DND-41 (cell line): ENCODE data around the gene MARS1.
A peak's percentile ranks its signal among the peaks of the same experiment; 100 is the strongest.

Source experiments
- ATAC-seq: fragments of 200-7000 bp; cut with Tn5 transposase; 3 replicates; pipeline ENCODE4 v1.9.1; 2021; ENCODE audit warnings: low read depth; ENCODE audit not compliant: insufficient read depth
- DNase-seq: peaks from one replicate; pipeline ENCODE4 v3.0.0-alpha.2; 2020
- H2AFZ ChIP-seq: 2 replicates; pipeline ENCODE4 v1.6.0; 2012; ENCODE audit warnings: low read depth, low read length
- H3K27ac ChIP-seq: 2 replicates; pipeline ENCODE4 v1.5.1; 2012; ENCODE audit warnings: low read length, inconsistent platforms
- H3K27me3 ChIP-seq: fragments of 200-600 bp; sonication (generic); 2 replicates; pipeline ENCODE4 v1.6.0; 2012; ENCODE audit warnings: low read length, mild to moderate bottlenecking, inconsistent platforms; ENCODE audit not compliant: insufficient read depth, poor library complexity
- H3K36me3 ChIP-seq: 2 replicates; pipeline ENCODE4 v1.5.1; 2012; ENCODE audit warnings: low read length, inconsistent platforms; ENCODE audit not compliant: insufficient read depth
- H3K4me1 ChIP-seq: 2 replicates; pipeline ENCODE4 v1.5.1; 2012; ENCODE audit warnings: mild to moderate bottlenecking, low read length; ENCODE audit not compliant: insufficient read depth
- H3K4me2 ChIP-seq: 2 replicates; pipeline ENCODE4 v1.6.0; 2012; ENCODE audit warnings: mild to moderate bottlenecking, moderate library complexity, low read length, inconsistent platforms; ENCODE audit not compliant: insufficient read depth
- H3K4me3 ChIP-seq, 2 experiments: fragments of 200-600 bp in 1 of 2; shearing (Covaris generic) in 1 of 2; 2 replicates each; pipeline ENCODE4 v1.5.1; 2012 to 2016; ENCODE audit warnings: inconsistent platforms in 2 of 2, low read length in 2 of 2, mild to moderate bottlenecking in 2 of 2, low read depth in 1 of 2, moderate library complexity in 1 of 2
- H3K79me2 ChIP-seq: 2 replicates; pipeline ENCODE4 v1.6.0; 2012; ENCODE audit warnings: low read length, inconsistent platforms; ENCODE audit not compliant: insufficient read depth
- H3K9ac ChIP-seq: 2 replicates; pipeline ENCODE4 v1.6.0; 2012; ENCODE audit warnings: low read depth, mild to moderate bottlenecking, inconsistent platforms, low read length, moderate library complexity
- H3K9me3 ChIP-seq: 2 replicates; pipeline ENCODE4 v1.5.1; 2012; ENCODE audit warnings: low read length, moderate library complexity, mild to moderate bottlenecking, inconsistent platforms; ENCODE audit not compliant: insufficient read depth, severe bottlenecking
- H4K20me1 ChIP-seq: 2 replicates; pipeline ENCODE4 v1.6.0; 2012; ENCODE audit warnings: low read length; ENCODE audit not compliant: insufficient read depth
- CTCF ChIP-seq: IDR thresholded peaks from 2 replicates; pipeline ENCODE4 v1.5.1; 2012; ENCODE audit warnings: borderline replicate concordance, low read length, moderate library complexity, mild to moderate bottlenecking; ENCODE audit not compliant: poor library complexity, severe bottlenecking; ENCODE audit errors: extremely low read depth
- EZH2 ChIP-seq: IDR thresholded peaks from 3 replicates; pipeline ENCODE4 v1.6.1; 2012; ENCODE audit warnings: borderline replicate concordance, low read depth, mild to moderate bottlenecking, moderate library complexity, low read length, inconsistent platforms; ENCODE audit not compliant: severe bottlenecking

The MARS1 gene

GRCh38 chr12:57452181-57452936 lies 35.5 kb upstream of the MARS1 start:
- H3K4me2 ChIP-seq, result no peak overlapping the region
- DNase-seq, result no peak
- no peaks in the 10 kb centered on the region for H3K9me3 ChIP-seq
- TF ChIP-seq CTCF (no peak), EZH2 (no peak)
- ATAC-seq, result no peak
- H3K4me3 ChIP-seq, result no peak overlapping the region
- H3K27me3 ChIP-seq, result no peaks in the 10 kb centered on the region
- no peaks in the 10 kb centered on the region for H3K79me2 ChIP-seq
- H2AFZ ChIP-seq, result no peak overlapping the region
- H3K27ac ChIP-seq, result no peak overlapping the region
- H3K9ac ChIP-seq, result no peak overlapping the region
- no peaks in the 10 kb centered on the region for H3K36me3 ChIP-seq
- no peaks in the 10 kb centered on the region for H4K20me1 ChIP-seq
- peaks cover 3% of the 10 kb centered on the region; the same call in 1 of the 2 replicates for H3K4me1 ChIP-seq

- Histone ChIP-seq H2AFZ (no peak overlapping the region), H3K36me3 (no peaks in the 10 kb centered on the region), H3K79me2 (no peaks in the 10 kb centered on the region), H3K27me3 (no peaks in the 10 kb centered on the region), H3K27ac (no peak overlapping the region), H3K4me1 (peaks cover 3% of the 10 kb centered on the region; the same call in 1 of the 2 replicates), H3K4me2 (no peak overlapping the region), H3K9ac (no peak overlapping the region), H3K4me3 (no peak overlapping the region), H4K20me1 (no peaks in the 10 kb centered on the region), H3K9me3 (no peaks in the 10 kb centered on the region)
- peak; percentile 56 for DNase-seq
- ATAC-seq, result peak; percentile 44; the same call in 2 of the 3 replicates
- TF ChIP-seq CTCF (peak; percentile 82), EZH2 (no peak)
Measured at GRCh38 chr12:57452937-57453509, 34.8 kb upstream of the MARS1 start.

- H2AFZ ChIP-seq, result no peak overlapping the region
- no peak overlapping the region for H3K4me3 ChIP-seq
- no peaks in the 10 kb centered on the region for H3K79me2 ChIP-seq
- no peaks in the 10 kb centered on the region for H3K36me3 ChIP-seq
- no peak for ATAC-seq
- H3K9ac ChIP-seq, result no peak overlapping the region
- H3K27me3 ChIP-seq, result no peaks in the 10 kb centered on the region
- DNase-seq, result no peak
- no peak overlapping the region for H3K27ac ChIP-seq
- H3K9me3 ChIP-seq, result no peaks in the 10 kb centered on the region
- no peak overlapping the region for H3K4me2 ChIP-seq
- H3K4me1 ChIP-seq, result peaks cover 12% of the 10 kb centered on the region
- no peaks in the 10 kb centered on the region for H4K20me1 ChIP-seq
- TF ChIP-seq CTCF (no peak), EZH2 (no peak)
Measured at GRCh38 chr12:57454213-57454565, 33.7 kb upstream of the MARS1 start.
